Activated CD8-positive, alpha-beta memory T cell treated with anti-CD3 and anti-CD28 coated beads for 48 hours (primary cell): ENCODE data around the gene SGPL1.
A peak's percentile ranks its signal among the peaks of the same experiment; 100 is the strongest.

Experiments used
- DNase-seq, 3 experiments: peaks; one replicate each; pipeline ENCODE4 v3.0.0-alpha.2; 2020; ENCODE audit warnings: low read depth in 2 of 3, low spot score in 2 of 3

Gene SGPL1

GRCh38 chr10:70872291-70872690 is 56.5 kb downstream of the SGPL1 start:
- DNase-seq, result no peak

GRCh38 chr10:70874061-70874460 is 58.3 kb downstream of the SGPL1 start:
- no peak for DNase-seq

- DNase-seq, result no peak
Measured at GRCh38 chr10:70879207-70879606, 63.5 kb downstream of the SGPL1 start.

- DNase-seq, result peak in 2 of 3 experiments; percentile 39 to 48
Measured at GRCh38 chr10:70880077-70880534, 64.4 kb downstream of the SGPL1 start.

- no peak for DNase-seq
Measured at GRCh38 chr10:70884741-70885140, 69.0 kb downstream of the SGPL1 start.

- DNase-seq, result no peak
Measured at GRCh38 chr10:70885481-70885880, 69.7 kb downstream of the SGPL1 start.

GRCh38 chr10:70885931-70886903 is 70.5 kb downstream of the SGPL1 start:
- DNase-seq, result no peak

GRCh38 chr10:70886921-70887665 is 71.3 kb downstream of the SGPL1 start:
- DNase-seq, result no peak

GRCh38 chr10:70887804-70888800 is 72.4 kb downstream of the SGPL1 start, which contains the start of gene PCBD1:
PCBD1 (minus strand) TSS chr10:70888565; CDS start chr10:70888533, 32 bp downstream.
- peak; percentile 15 to 46 (median 43) for DNase-seq

- no peak for DNase-seq
Measured at GRCh38 chr10:70889291-70889690, 73.5 kb downstream of the SGPL1 start.

- no peak for DNase-seq
Measured at GRCh38 chr10:70890917-70891431, 75.2 kb downstream of the SGPL1 start.

- DNase-seq, result no peak
Measured at GRCh38 chr10:70891627-70892026, 75.9 kb downstream of the SGPL1 start.

- DNase-seq, result no peak
Measured at GRCh38 chr10:70892631-70893030, 76.9 kb downstream of the SGPL1 start.

GRCh38 chr10:70893227-70894006 is 77.7 kb downstream of the SGPL1 start:
- no peak for DNase-seq

- DNase-seq, result no peak
Measured at GRCh38 chr10:70894416-70894815, 78.7 kb downstream of the SGPL1 start.

- no peak for DNase-seq
Measured at GRCh38 chr10:70896551-70896950, 80.8 kb downstream of the SGPL1 start.

- no peak for DNase-seq
Measured at GRCh38 chr10:70898687-70899086, 82.9 kb downstream of the SGPL1 start.

- DNase-seq, result no peak
Measured at GRCh38 chr10:70899096-70899495, 83.3 kb downstream of the SGPL1 start.

GRCh38 chr10:70901276-70901878 is 85.6 kb downstream of the SGPL1 start:
- DNase-seq, result no peak
